Measurements from ENCODE around the gene PLA2G4A.
"Not testable (repeated sequence)": the region's sequence is repeated elsewhere in the genome, so short reads cannot be mapped to it uniquely, and the experiment has no call there.

The PLA2G4A gene

GRCh38 chr1:186917106-186917786 is 88.5 kb downstream of the PLA2G4A start:
- not testable (repeated sequence) for DNase-seq (ENCODE audit: low read depth in 2 of 2, low spot score in 1 of 2)

GRCh38 chr1:186921386-186921785 is 92.6 kb downstream of the PLA2G4A start:
- DNase-seq (ENCODE audit: low read depth in 2 of 2, low spot score in 1 of 2), result not testable (repeated sequence)

GRCh38 chr1:186922814-186923213 is 94.1 kb downstream of the PLA2G4A start:
- not testable (repeated sequence) for DNase-seq (ENCODE audit: low read depth in 2 of 2, low spot score in 1 of 2)

- DNase-seq (ENCODE audit: low read depth in 2 of 2, low spot score in 1 of 2), result no peak
Observed at GRCh38 chr1:186923486-186923885, 94.7 kb downstream of the PLA2G4A start.

GRCh38 chr1:186925881-186926669 is 97.3 kb downstream of the PLA2G4A start:
- DNase-seq (ENCODE audit: low read depth in 2 of 2, low spot score in 1 of 2), result no peak

GRCh38 chr1:186927884-186928283 is 99.1 kb downstream of the PLA2G4A start:
- DNase-seq (ENCODE audit: low read depth in 2 of 2, low spot score in 1 of 2), result no peak

- no peak for DNase-seq (ENCODE audit: low read depth in 2 of 2, low spot score in 1 of 2)
Observed at GRCh38 chr1:186930238-186930637, 101.5 kb downstream of the PLA2G4A start.

- DNase-seq (ENCODE audit: low read depth in 2 of 2, low spot score in 1 of 2), result no peak
Observed at GRCh38 chr1:186937016-186937670, 108.4 kb downstream of the PLA2G4A start.

- no peak for DNase-seq (ENCODE audit: low read depth in 2 of 2, low spot score in 1 of 2)
Observed at GRCh38 chr1:186943891-186944686, 115.3 kb downstream of the PLA2G4A start.

GRCh38 chr1:186945146-186945545 is 116.4 kb downstream of the PLA2G4A start:
- DNase-seq (ENCODE audit: low read depth in 2 of 2, low spot score in 1 of 2), result no peak

GRCh38 chr1:186948535-186948934 is 119.8 kb downstream of the PLA2G4A start:
- DNase-seq (ENCODE audit: low read depth in 2 of 2, low spot score in 1 of 2), result no peak

- DNase-seq (ENCODE audit: low read depth in 2 of 2, low spot score in 1 of 2), result no peak
Observed at GRCh38 chr1:186949173-186949572, 120.4 kb downstream of the PLA2G4A start.

- DNase-seq (ENCODE audit: low read depth in 2 of 2, low spot score in 1 of 2), result no peak
Observed at GRCh38 chr1:186950547-186950946, 121.8 kb downstream of the PLA2G4A start.

- no peak for DNase-seq (ENCODE audit: low read depth in 2 of 2, low spot score in 1 of 2)
Observed at GRCh38 chr1:186953876-186954275, 125.1 kb downstream of the PLA2G4A start.

- no peak for DNase-seq (ENCODE audit: low read depth in 2 of 2, low spot score in 1 of 2)
Observed at GRCh38 chr1:186957314-186957713, 128.6 kb downstream of the PLA2G4A start.

GRCh38 chr1:186958520-186958919 is 129.8 kb downstream of the PLA2G4A start:
- DNase-seq (ENCODE audit: low read depth in 2 of 2, low spot score in 1 of 2), result no peak

- no peak for DNase-seq (ENCODE audit: low read depth in 2 of 2, low spot score in 1 of 2)
Observed at GRCh38 chr1:186960861-186961260, 132.1 kb downstream of the PLA2G4A start.

GRCh38 chr1:186965847-186966246 is 137.1 kb downstream of the PLA2G4A start:
- DNase-seq (ENCODE audit: low read depth in 2 of 2, low spot score in 1 of 2), result no peak

GRCh38 chr1:186966456-186966855 is 137.7 kb downstream of the PLA2G4A start:
- DNase-seq (ENCODE audit: low read depth in 2 of 2, low spot score in 1 of 2), result no peak

GRCh38 chr1:186967656-186968394 is 139.1 kb downstream of the PLA2G4A start:
- no peak for DNase-seq (ENCODE audit: low read depth in 2 of 2, low spot score in 1 of 2)

All from stimulated activated CD8-positive, alpha-beta memory T cell treated with anti-CD3 and anti-CD28 coated beads, Interleukin-4, amount 100 ng/mL, for 1 hour (primary cell).